Mesenchymal stem cell (in vitro differentiated cells and primary cell): ENCODE measurements around the gene SETD7.

Source experiments
- DNase-seq: peaks from one replicate; pipeline ENCODE4 v3.0.0-alpha.2; 2013
- H2AFZ ChIP-seq: one replicate; pipeline ENCODE4 v1.6.1; 2013; ENCODE audit warnings: low read depth, mild to moderate bottlenecking, control low read depth, inconsistent platforms, low read length, moderate library complexity
- H2AK5ac ChIP-seq: 2 replicates; pipeline ENCODE4 v1.6.1; 2013; ENCODE audit warnings: low read length, moderate library complexity, mild to moderate bottlenecking, inconsistent platforms; ENCODE audit not compliant: severe bottlenecking
- H2BK120ac ChIP-seq: one replicate; pipeline ENCODE4 v1.6.1; 2013; ENCODE audit warnings: low read depth, mild to moderate bottlenecking, inconsistent platforms, low read length, moderate library complexity
- H2BK12ac ChIP-seq, 2 experiments: one replicate each; pipeline ENCODE4 v1.6.1; 2013; ENCODE audit warnings: inconsistent platforms in 2 of 2, low read length in 2 of 2, mild to moderate bottlenecking in 2 of 2, moderate library complexity in 2 of 2, control low read depth in 1 of 2
- H2BK15ac ChIP-seq: one replicate; pipeline ENCODE4 v1.6.1; 2013; ENCODE audit warnings: mild to moderate bottlenecking, low read depth, inconsistent platforms; ENCODE audit not compliant: poor library complexity, severe bottlenecking
- H2BK5ac ChIP-seq: 2 replicates; pipeline ENCODE4 v1.6.1; 2013; ENCODE audit warnings: low read depth, mild to moderate bottlenecking, low read length, control low read depth, inconsistent platforms; ENCODE audit not compliant: poor library complexity, severe bottlenecking
- H3K14ac ChIP-seq, 2 experiments: one replicate each; pipeline ENCODE4 v1.6.1; 2013; ENCODE audit warnings: inconsistent platforms in 2 of 2, low read length in 2 of 2, control low read depth in 1 of 2, mild to moderate bottlenecking in 1 of 2, moderate library complexity in 1 of 2
- H3K18ac ChIP-seq, 2 experiments: one replicate each; pipeline ENCODE4 v1.6.1; 2013; ENCODE audit warnings: inconsistent platforms in 2 of 2, low read length in 2 of 2, control low read depth in 1 of 2, low read depth in 1 of 2, mild to moderate bottlenecking in 1 of 2
- H3K23ac ChIP-seq, 2 experiments: one replicate each; pipeline ENCODE4 v1.6.1; 2013; ENCODE audit warnings: inconsistent platforms in 2 of 2, low read length in 2 of 2, mild to moderate bottlenecking in 2 of 2, moderate library complexity in 2 of 2, control low read depth in 1 of 2
- H3K27ac ChIP-seq: 2 replicates; pipeline ENCODE4 v1.5.1; 2013; ENCODE audit warnings: mild to moderate bottlenecking, moderate library complexity, low read length, control low read depth, inconsistent platforms; ENCODE audit not compliant: poor library complexity, severe bottlenecking
- H3K27me3 ChIP-seq, 2 experiments: 2 replicates each; pipeline versions ENCODE4 v1.6.1 to v1.7.0; 2013; ENCODE audit warnings: low read length in 2 of 2, mild to moderate bottlenecking in 2 of 2, moderate library complexity in 2 of 2, control low read depth in 1 of 2, inconsistent platforms in 1 of 2; ENCODE audit not compliant: control insufficient read depth in 1 of 2, insufficient read depth in 1 of 2
- H3K36me3 ChIP-seq, 2 experiments: 2 replicates each; pipeline versions ENCODE4 v1.6.1 to v1.7.0; 2013; ENCODE audit warnings: low read length in 2 of 2, control low read depth in 1 of 2, inconsistent platforms in 1 of 2, low read depth in 1 of 2, mild to moderate bottlenecking in 1 of 2; ENCODE audit not compliant: insufficient read depth in 2 of 2, control insufficient read depth in 1 of 2
- H3K4ac ChIP-seq, 2 experiments: one replicate each; pipeline ENCODE4 v1.6.1; 2013; ENCODE audit warnings: inconsistent platforms in 2 of 2, low read length in 2 of 2, mild to moderate bottlenecking in 2 of 2, moderate library complexity in 2 of 2, control low read depth in 1 of 2, low read depth in 1 of 2
- H3K4me1 ChIP-seq: 2 replicates; pipeline ENCODE4 v1.6.1; 2013; ENCODE audit warnings: low read depth, low read length, control low read depth; ENCODE audit not compliant: control insufficient read depth, insufficient read depth
- H3K4me2 ChIP-seq: 2 replicates; pipeline ENCODE4 v1.6.1; 2013; ENCODE audit warnings: low read length, mild to moderate bottlenecking, inconsistent platforms; ENCODE audit not compliant: poor library complexity, severe bottlenecking
- H3K4me3 ChIP-seq, 2 experiments: 2 replicates each; pipeline versions ENCODE4 v1.5.1 to v1.7.0; 2013; ENCODE audit warnings: low read length in 2 of 2, mild to moderate bottlenecking in 2 of 2, control low read depth in 1 of 2, low read depth in 1 of 2; ENCODE audit not compliant: insufficient read depth in 1 of 2
- H3K79me1 ChIP-seq: replicated peaks from 2 replicates; pipeline ENCODE4 v1.6.1; 2013; ENCODE audit warnings: mild to moderate bottlenecking, control low read depth, low read length, inconsistent platforms; ENCODE audit not compliant: poor library complexity, severe bottlenecking
- H3K9ac ChIP-seq: 2 replicates; pipeline ENCODE4 v1.7.0; 2013; ENCODE audit warnings: mild to moderate bottlenecking, low read length, moderate library complexity
- H3K9me3 ChIP-seq: 2 replicates; pipeline ENCODE4 v1.7.0; 2013; ENCODE audit warnings: mild to moderate bottlenecking, low read length; ENCODE audit not compliant: control insufficient read depth
- H4K8ac ChIP-seq: one replicate; pipeline ENCODE4 v1.6.1; 2013; ENCODE audit warnings: inconsistent platforms, mild to moderate bottlenecking, low read length, moderate library complexity
- H4K91ac ChIP-seq: one replicate; pipeline ENCODE4 v1.6.1; 2013; ENCODE audit warnings: mild to moderate bottlenecking, low read length, inconsistent platforms
- WGBS: methylation state at CpG from one replicate; pipeline ENCODE4 v1.1.7; 2013; ENCODE audit warnings: mixed read lengths; 5-methylcytosine and 5-hydroxymethylcytosine counted together

SETD7 gene

GRCh38 chr4:139481465-139481864, 74.6 kb downstream of the SETD7 start:
- H3K27me3 ChIP-seq: no peaks in the 10 kb centered on the region
- no peak overlapping the region for H3K14ac ChIP-seq
- H4K8ac ChIP-seq: no peak overlapping the region
- H3K4me3 ChIP-seq: no peak overlapping the region
- H3K18ac ChIP-seq: no peak overlapping the region
- peaks cover 7% of the 10 kb centered on the region for H3K79me1 ChIP-seq
- no peaks in the 10 kb centered on the region for H3K9me3 ChIP-seq
- no peak overlapping the region for H2BK12ac ChIP-seq
- H2BK120ac ChIP-seq: no peak overlapping the region
- no peak overlapping the region for H2BK5ac ChIP-seq
- no peak overlapping the region for H2AK5ac ChIP-seq
- no peak overlapping the region for H3K4ac ChIP-seq
- no peak overlapping the region for H3K27ac ChIP-seq
- no peaks in the 10 kb centered on the region for H3K4me1 ChIP-seq
- 100% methylated on average over 1 of the region's 1 CpG for WGBS
- H2AFZ ChIP-seq: no peak overlapping the region
- H3K4me2 ChIP-seq: no peak overlapping the region
- no peak overlapping the region for H3K9ac ChIP-seq
- peaks cover 5 to 11% of the 10 kb centered on the region in 2 experiments for H3K36me3 ChIP-seq
- no peak for DNase-seq
- no peak overlapping the region for H2BK15ac ChIP-seq
- H4K91ac ChIP-seq: no peak overlapping the region
- no peak overlapping the region for H3K23ac ChIP-seq

DNA sequence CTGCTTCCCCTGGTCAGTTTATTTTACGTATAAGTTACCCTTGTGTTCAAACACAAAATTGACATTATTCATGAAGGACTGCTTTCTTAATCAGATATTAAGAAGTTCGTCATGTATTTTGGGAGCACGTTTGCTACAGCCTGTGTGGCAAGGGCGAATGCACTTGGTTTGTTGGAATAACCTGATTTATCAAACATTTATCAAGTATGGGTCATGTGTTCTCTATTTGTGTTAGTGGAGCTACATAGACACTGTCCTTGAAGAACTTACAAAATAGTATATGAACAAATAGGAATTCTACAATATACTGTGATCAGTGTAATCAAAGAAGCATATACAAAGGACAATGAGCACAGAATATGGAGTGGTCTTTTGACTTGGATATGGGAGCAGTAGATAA, 79.7 kb downstream of the SETD7 start:
- Histone ChIP-seq H2BK15ac (no peak overlapping the region), H3K9ac (no peak overlapping the region), H2BK5ac (no peak overlapping the region), H3K36me3 (peaks cover 3 to 29% of the 10 kb centered on the region in 2 experiments), H4K8ac (no peak overlapping the region), H2BK12ac (no peak overlapping the region), H3K79me1 (peaks cover 8% of the 10 kb centered on the region), H3K14ac (no peak overlapping the region), H2AK5ac (no peak overlapping the region), H2BK120ac (no peak overlapping the region), H3K9me3 (no peaks in the 10 kb centered on the region), H3K18ac (no peak overlapping the region), H3K4me1 (no peaks in the 10 kb centered on the region), H4K91ac (no peak overlapping the region), H3K4ac (no peak overlapping the region), H3K4me2 (no peak overlapping the region), H2AFZ (no peak overlapping the region), H3K4me3 (no peak overlapping the region), H3K27ac (no peak overlapping the region), H3K27me3 (no peaks in the 10 kb centered on the region), H3K23ac (no peak overlapping the region)
- 87% methylated on average over 2 of the region's 4 CpGs for WGBS
- DNase-seq: no peak

- Histone ChIP-seq H3K4ac (no peak overlapping the region), H3K4me2 (no peak overlapping the region), H2BK5ac (no peak overlapping the region), H3K36me3 (peaks cover 8 to 29% of the 10 kb centered on the region in 2 experiments), H4K91ac (no peak overlapping the region), H3K79me1 (peaks cover 22% of the 10 kb centered on the region), H2BK120ac (no peak overlapping the region), H3K27ac (no peak overlapping the region), H3K4me3 (no peak overlapping the region), H2BK12ac (no peak overlapping the region), H3K14ac (no peak overlapping the region), H2BK15ac (no peak overlapping the region), H3K18ac (no peak overlapping the region), H4K8ac (no peak overlapping the region), H2AK5ac (no peak overlapping the region), H3K4me1 (no peaks in the 10 kb centered on the region), H3K23ac (no peak overlapping the region), H3K9ac (no peak overlapping the region), H3K27me3 (no peaks in the 10 kb centered on the region), H3K9me3 (peaks cover 4% of the 10 kb centered on the region), H2AFZ (no peak overlapping the region)
- DNase-seq: no peak
- WGBS: 68% methylated on average over 2 of the region's 3 CpGs
Measured at GRCh38 chr4:139472852-139473251, 83.2 kb downstream of the SETD7 start.

DNA sequence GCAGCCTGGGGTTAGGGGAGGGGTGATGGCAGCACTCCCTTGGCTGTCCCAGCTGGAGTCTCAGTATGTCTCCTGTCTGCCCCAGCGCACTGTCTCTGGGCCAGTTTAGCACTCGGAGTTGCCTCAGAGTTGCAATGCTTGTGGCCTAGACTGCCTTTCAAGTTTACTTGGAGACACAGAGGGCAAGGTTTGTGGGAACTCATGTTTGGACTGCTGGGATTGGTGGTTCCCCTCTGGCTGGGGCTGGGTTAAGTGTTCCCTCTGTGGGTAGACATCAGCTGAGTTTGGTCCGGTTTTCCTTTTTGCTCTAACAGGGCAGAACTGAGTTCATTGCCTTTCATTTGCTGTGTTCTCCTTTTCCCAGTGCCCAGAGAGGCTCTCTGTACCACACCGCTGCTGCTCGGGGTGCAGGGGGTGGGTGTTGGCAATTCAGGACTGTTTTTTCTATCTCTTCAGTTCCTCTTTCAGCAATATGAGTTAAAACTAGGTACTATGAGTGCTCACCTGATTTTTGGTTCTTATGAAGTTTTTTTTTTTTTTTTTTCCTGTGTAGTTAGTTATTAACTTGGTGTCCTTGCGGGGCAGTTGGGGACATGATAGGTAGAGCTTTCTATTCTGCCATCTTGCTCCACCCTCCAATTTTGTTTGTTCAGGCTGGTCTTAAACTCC, 84.9 kb downstream of the SETD7 start:
- no peak overlapping the region for H2BK5ac ChIP-seq
- no peak overlapping the region for H3K4me2 ChIP-seq
- H4K91ac ChIP-seq: no peak overlapping the region
- no peak for DNase-seq
- no peak overlapping the region for H3K4me3 ChIP-seq
- no peak overlapping the region for H4K8ac ChIP-seq
- no peaks in the 10 kb centered on the region for H3K4me1 ChIP-seq
- no peak overlapping the region for H3K23ac ChIP-seq
- H2BK120ac ChIP-seq: no peak overlapping the region
- peaks cover 8 to 21% of the 10 kb centered on the region in 2 experiments for H3K36me3 ChIP-seq
- no peak overlapping the region for H2BK15ac ChIP-seq
- H3K27ac ChIP-seq: no peak overlapping the region
- H2AK5ac ChIP-seq: no peak overlapping the region
- H2BK12ac ChIP-seq: no peak overlapping the region
- H2AFZ ChIP-seq: no peak overlapping the region
- no peak overlapping the region for H3K18ac ChIP-seq
- H3K9ac ChIP-seq: no peak overlapping the region
- no peaks in the 10 kb centered on the region for H3K27me3 ChIP-seq
- H3K4ac ChIP-seq: no peak overlapping the region
- peaks cover 4% of the 10 kb centered on the region for H3K9me3 ChIP-seq
- H3K14ac ChIP-seq: no peak overlapping the region
- 96% methylated on average over 4 of the region's 6 CpGs for WGBS
- H3K79me1 ChIP-seq: peaks cover 24% of the 10 kb centered on the region
